Jurkat, Clone E6-1 (cell line): Measurements from ENCODE around the gene ATP11B.

Source experiments
- DNase-seq: peaks from one replicate; pipeline ENCODE4 v3.0.0-alpha.2; 2011; ENCODE audit warnings: low read depth, low spot score
- H3K4me3 ChIP-seq: 2 replicates; pipeline ENCODE4 v1.5.1; 2011; ENCODE audit warnings: mild to moderate bottlenecking, low read length, control low read depth, moderate library complexity

Gene ATP11B

DNA sequence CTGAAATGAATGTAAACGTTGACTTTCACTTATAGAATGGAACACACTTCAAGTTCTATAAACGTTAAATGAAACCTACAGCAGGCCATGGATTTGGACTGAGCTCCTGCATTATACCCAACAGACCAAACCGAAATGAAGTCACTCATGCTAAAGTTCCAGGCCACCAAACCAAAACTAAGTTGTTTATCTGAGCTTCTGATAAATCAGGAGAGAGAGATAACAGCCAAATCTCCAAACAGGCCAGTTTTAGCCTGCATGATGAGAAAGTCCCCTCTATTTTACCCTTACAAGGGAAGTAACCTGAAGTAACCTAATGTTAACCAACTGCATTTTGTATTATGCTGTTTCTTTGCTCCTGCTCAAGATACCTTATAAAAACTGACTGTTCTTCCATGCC lies 142.5 kb downstream of the ATP11B start:
- DNase-seq = no peak
- H3K4me3 ChIP-seq = no peak overlapping the region

DNA sequence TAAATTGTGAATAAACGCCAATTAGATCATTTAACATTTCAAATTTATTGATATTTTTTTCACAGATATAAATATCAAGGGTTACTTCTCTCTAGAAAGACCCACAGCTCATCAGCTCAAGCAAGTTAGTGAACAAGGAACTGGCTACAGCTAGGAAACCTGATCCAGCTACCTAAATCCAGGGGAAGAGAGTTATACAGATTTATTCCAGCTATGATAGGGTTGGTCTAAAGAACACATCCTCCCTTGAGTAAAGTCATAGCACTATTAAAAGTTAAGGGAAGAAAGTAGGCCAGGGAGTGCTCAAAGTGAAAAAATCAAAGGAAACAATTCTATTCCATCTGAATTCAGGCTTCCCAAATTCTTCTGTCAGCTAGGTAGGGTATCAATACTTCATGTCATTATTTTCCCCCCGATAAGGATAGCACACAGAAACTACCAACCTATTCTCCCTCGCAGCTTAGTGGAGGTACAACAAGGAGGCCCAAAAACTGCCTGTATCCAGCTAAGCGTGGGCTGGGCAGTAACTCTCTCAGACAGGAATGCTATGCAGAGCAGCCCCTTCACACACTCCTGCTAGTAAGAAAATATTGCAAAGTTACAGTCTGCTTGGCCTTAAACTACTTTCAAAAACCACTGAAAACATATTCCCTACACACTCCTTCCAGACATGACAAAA lies 143.1 kb downstream of the ATP11B start:
- DNase-seq = no peak
- H3K4me3 ChIP-seq = no peak overlapping the region

DNA sequence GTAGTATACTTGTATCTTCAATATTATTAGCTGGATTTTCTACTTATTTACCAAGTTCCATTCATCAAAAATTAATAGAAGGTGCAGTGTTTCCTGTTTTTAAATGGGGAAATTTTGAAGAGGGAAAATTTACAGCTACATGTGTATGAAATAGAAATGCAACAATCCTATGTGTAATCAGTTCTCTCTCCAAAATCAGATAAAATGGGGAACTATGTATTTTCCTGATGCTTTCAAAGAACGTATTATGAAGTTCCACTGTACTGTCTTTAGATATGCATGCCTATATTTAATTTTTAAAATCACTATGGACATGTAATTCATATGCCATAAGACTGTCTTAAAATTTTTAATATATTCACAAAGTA lies 143.6 kb downstream of the ATP11B start:
- H3K4me3 ChIP-seq = no peak overlapping the region
- DNase-seq = no peak

DNA sequence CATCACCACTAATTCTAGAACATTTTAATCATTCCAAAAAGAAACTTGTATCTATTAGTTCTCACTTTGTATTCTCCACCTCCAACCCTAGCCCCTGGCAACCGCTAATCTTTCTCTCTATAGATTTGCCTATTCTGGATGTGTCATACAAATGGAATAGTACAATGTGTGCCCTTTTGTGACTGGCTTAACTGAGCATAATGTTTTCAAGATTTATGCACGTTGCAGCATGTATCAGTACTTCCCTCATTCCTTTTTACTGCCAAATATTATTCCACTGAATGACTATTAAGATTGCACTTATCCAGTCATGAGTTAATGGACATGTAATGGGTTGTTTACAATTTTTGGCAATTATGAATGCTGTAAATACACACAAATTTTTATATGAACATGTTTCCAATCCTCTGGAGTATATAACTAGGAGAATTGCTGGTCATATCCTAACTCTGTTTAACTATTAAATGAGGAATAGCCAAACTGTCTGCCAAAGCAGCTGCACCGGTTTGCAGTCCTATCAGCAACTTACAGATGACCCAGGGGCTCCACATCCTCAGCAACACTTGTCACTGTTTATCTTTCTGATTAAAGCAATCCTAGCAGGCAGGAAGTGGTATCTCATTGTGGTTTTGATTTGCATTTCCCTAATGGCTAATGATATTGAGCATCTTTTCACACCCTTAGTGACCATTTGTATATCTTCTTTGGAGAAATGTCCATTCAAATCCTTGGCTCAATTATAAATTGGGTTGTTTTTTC lies 144.2 kb downstream of the ATP11B start:
- H3K4me3 ChIP-seq = no peak overlapping the region
- DNase-seq = peak; percentile 77

DNA sequence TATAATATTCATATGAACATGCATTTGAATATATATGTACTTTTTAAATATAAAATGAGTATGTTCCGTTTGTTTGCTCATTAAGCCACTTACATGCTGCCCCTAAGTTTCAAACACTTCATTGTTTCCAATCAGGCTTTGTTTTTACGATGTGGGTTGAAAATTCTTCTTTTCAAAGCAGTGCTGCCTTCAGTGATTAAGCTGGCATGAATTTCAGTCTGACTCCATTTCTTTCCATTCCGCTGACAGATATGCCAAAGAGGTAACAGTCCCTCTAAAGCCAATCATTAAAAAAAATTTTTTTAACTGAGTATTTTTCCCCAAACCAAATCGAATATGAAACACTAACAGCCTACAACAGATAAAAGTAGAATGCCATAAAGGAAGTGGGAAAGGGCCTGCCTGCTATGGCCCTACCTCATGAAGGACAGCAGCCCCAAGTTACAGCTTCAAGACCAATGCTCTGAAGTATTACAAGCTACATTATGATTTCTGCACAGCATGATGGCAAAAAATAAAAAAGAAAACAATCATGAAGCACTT lies 147.0 kb downstream of the ATP11B start:
- DNase-seq = no peak

DNA sequence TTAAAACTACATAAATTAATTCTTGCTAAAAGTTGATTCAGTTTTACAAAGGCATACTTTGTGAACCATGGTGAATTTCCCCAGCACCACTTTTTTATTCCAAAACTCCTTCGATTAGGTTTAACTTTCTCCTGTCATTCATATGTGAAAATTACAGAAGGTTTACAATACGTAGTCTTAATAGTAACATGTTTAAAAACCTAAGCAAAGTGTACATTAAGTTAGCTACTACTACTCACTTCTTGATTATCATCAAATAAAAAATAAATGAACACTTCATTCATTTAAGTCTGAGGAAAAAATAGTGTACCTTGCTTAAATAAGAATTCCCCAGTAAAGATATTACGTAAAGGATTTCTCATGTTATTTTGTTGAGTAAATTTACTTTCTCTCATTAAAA lies 148.4 kb downstream of the ATP11B start:
- H3K4me3 ChIP-seq = no peak overlapping the region
- no peak for DNase-seq

More for the DNA sequence above, 147.0 kb downstream of the ATP11B start:
- H3K4me3 ChIP-seq = no peak overlapping the region

DNA sequence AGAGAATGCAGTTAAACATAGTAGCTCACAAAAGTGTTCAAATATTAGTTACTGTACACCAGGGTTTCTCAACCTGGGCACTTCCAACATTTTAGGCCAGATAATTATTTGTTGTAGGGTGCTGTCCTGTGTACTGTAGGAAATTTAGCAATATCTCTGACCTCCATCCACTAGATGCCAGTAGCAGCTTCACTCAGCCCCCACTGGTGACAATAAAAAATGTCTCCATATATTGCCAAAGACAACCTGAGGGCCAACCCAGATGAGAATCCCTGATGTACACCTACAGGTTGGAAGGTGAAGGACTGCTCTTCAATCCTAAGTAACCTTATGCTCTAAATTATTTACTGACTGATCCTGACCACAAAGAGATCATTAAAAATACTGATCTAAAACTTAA lies 154.6 kb downstream of the ATP11B start:
- H3K4me3 ChIP-seq = no peak overlapping the region
- no peak for DNase-seq

DNA sequence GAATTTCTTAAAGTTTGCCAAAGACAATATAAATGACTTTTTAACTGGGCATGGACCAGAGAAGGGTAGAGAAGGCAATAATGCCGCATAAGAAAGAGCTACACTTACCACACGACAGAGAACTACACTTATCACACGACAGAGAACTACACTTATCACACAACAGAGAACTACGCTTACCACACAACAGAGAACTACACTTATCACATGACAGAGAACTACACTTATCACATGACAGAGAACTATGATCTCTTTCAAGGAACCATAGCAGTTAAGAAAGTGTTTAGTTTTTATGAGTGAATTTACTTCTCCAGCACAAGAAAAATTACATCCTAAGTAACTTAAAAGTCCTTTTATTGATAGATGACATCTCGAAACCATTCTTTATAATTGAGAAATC lies 155.0 kb downstream of the ATP11B start:
- DNase-seq = no peak
- H3K4me3 ChIP-seq = no peak overlapping the region

DNA sequence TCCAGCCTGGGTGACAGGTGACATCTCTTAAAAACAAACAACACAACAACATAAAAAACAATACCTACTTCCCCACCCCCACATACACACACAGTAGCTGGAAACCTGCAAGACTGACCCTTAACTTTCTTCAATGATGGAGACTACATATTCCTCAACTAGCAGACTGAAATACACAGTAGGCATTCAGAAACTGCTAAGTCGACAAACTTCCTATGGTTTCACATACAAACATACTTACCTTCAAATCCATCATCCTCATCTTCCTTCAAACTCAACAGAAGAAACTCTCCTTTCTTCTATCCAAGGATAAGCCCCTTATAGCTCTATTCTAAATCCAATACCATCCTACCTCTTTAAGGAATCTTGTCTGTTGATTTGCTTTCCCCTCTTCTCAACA lies 156.4 kb downstream of the ATP11B start:
- H3K4me3 ChIP-seq = no peak overlapping the region
- DNase-seq = no peak

DNA sequence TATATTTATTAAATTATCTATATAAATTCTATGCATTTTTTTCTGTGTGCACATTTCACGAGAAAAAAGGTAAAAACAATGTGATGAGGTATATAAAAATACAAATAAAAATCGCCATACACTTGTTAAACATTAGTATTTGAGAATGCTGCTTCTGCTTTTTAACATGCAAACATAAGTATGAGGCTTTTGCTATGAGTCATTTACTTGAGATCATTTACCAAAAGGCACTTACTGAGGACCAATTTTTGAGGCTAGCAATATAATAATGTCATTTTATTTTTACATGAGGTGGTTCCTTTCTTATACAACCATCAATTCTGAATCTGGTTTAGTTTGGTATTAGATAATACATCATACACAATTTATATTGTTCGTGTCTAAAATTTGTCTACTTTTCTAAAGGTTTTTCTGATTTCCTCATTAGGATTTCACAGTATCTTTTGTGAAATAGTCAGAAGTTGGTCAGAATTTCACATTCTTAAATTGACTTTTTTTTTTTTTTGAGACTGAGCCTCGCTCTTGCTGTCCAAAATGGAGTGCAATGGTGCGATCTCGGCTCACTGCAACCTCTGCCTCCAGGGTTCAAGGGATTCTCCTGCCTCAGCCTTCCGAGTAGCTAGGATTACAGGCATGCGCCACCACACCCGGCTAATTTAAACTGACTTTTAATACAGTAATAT lies 161.4 kb downstream of the ATP11B start:
- DNase-seq = no peak
- H3K4me3 ChIP-seq = no peak overlapping the region

DNA sequence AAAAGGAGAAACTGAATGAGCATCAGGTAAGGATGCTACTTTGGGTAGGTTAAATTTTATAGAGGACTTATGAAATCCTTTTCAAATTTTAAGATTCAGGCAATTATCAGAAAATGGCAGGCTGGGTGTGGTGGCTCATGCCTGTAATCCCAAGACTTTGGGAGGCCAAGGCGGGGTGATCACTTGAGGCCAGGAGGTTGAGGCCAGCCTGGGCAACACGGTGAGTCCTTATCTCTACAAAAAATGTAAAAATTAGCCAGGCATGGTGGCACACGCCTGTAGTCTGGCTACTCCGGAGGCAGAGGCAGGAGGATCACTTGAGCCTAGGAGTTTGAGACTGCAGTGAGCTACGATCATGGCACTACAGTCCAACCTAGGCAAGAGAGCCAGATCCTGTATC lies 163.9 kb downstream of the ATP11B start:
- DNase-seq = no peak
- no peak overlapping the region for H3K4me3 ChIP-seq

DNA sequence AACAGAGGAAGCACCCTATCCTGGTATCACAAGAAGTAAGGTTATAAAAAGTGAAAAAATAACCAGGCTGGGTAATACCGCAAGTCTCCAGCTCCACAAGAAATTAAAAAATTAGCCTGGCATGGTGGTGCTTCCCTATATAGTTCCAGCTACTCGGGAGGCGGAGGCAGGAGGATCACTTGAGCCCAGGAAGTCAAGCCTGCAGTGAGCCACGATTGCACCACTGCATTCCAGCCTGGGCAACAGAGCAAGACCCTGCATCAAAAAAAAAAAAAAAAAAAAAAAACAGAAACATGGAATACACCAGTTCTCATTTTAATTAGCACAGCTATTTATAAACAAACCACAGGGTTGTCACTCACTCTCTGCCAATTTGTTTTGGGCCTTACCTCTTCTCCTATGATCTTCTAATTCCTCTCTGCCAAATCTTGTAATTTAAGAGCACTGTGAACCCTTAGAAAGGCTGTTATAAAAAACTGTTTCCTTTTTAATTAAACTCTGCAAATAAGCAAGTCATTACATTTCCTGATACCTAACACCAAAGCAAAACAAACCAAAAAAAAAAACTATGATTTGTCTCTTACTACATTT lies 164.5 kb downstream of the ATP11B start:
- no peak for DNase-seq
- H3K4me3 ChIP-seq = no peak overlapping the region

DNA sequence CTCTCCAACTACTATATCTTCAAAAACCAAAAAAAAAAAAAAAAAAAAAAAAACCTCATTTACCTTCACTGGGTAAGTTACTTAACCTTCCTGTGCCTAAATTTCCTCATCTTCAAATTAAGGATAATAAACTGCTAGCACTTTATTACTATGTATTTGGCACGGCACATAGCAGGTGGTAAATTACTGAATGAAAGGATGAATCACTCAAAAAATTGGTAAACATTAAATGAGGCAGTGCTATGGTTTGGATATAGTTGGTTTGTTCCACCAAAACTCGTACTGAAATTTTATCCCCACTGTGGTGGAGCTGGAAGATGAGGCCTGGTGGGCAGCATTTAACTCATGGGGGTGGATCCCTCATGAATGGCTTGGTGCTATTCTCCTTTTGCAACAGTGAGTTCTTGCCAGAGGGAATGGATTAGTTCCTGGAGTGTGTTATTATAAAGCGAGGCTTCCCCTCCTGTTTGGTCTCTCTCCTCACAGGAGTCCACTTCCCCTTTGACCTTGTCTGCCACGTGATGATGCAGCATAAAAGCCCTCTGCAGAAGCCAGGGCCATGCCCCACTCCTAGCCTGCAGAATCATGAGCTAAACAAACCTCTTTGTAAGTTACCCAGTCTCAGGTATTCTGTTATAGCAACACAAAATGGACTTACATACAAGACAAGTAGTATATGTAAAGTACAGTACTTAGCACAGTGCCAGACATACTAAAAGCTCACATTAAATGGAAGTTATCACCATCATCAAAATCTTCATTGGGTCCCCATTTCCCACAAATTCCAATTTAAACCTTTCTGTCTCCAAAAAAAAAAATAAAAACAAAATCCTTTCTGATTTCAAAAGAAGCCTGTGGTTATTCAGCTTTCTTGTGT lies 166.4 kb downstream of the ATP11B start:
- no peak for DNase-seq
- no peak overlapping the region for H3K4me3 ChIP-seq

DNA sequence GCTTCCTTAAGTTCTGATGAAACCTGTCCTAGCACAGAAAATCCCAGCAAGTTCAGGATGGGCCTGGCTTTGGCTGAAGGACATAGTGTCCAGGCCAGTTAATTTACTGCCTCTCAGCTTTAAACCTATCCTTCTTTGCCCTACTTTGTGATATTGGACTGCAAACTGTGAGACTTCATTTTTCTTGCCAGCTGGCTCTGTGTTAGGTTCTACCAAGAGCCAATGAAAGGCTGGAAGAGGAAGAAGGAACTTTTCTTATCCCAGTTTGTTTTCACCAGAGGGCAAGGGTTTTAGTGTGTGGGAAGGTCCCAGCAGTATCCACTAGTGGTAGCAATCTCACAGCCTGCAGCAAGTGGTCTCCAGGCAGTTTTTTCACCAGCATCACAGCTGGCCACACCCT lies 168.9 kb downstream of the ATP11B start:
- no peak for DNase-seq
- H3K4me3 ChIP-seq = no peak overlapping the region

DNA sequence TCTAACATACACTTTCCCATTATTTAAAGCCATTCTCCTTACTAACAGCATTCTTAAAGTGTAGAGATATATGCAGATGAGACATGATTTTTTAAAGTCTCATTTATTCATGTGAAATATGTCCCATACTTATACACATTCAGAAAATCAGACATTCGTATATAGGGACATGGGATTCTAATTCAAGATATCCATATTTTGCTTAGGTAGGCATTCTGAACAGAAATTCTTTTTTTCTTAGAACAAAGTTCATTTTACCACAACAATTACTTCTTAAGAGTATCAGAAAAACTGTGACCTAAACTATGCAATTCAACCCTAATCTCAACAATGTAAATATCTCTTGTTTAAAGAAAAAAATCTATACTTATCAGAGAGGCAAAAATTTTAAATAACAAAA lies 170.9 kb downstream of the ATP11B start:
- DNase-seq = no peak
- H3K4me3 ChIP-seq = no peak overlapping the region

DNA sequence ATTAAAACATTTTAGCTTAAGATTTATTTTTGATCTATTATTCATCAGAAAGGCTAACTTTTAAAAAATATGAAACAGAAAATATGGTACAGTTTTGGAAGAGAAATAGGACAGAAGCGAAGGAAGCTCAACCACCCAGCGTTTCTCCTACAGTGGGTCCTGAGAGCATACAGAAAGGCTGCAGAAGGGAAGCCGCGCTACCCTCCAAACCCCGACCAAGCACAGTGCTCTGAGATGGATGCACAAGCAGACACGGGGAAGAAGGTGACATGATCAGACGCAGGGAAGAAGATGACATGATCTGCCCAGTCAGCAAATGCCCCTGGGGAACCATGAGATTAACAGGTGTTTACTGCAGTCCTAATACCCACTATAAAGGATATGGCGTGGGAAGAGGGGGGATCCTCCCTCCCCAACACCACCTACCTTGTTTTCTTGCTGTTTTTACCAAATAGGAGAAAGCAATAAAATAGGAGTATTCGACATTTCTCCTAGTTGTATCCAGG lies 172.6 kb downstream of the ATP11B start:
- no peak for DNase-seq
- no peak overlapping the region for H3K4me3 ChIP-seq

DNA sequence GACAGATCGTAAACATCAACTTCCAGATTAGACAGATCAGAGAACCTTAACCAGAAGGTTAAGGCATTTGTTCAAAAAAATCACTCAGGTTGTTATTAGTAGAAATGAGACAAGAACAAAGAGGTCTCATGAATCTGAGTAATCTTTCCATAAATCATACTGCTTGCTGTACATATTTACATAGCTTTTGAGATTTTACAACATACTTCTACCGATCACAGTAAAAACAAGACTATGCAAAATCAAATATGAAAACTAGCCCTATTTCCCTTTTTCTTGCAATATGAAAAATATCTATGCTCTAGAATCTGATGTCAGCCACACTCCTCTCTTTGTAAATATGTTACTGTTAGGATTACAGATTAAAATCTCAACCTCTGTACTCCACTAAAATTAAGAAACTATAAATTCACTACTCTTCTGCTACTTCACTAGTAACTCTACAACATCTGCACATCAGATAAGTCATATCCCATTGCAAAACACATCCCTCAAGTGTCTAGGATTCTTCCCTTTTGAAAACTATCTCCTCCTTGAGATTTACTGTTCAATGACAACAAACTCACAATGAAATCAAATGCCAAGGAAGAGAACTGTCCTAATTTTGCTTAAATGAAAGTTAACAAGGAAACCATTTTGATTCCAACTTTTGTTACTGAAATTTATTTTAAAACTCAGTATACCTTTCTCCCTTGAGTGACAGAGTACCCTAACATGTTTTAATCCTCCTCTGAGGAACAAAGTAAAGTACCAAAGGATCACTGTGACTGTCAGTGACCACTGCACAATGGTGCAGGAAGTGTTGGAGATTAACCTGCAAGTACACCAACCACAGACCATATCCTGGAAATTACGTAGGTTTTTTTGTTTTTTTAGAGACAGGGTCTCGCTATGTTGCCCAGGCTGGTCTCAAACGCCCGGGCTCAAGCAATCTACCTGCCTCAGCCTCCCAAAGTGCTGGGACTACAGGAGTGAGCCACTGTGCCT lies 174.2 kb downstream of the ATP11B start:
- no peak overlapping the region for H3K4me3 ChIP-seq
- DNase-seq = peak; percentile 67

DNA sequence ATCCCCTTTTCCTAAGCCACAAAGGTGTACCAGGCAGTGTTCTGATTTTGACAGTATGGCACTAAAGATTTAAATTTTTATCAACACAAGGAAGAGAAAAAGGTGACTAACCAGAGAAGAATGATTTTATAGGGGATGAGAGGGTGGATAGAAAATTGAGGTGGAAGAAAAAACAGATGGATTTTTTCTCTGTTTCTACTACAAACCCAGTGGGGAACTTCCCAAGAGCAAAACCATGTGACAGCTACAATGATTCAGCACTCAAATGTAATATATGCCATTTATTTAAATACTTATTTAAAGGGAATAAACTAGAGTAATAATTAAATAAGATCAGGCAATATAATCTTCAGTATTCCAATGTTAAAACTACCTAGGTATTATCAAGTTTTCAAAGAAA lies 176.0 kb downstream of the ATP11B start:
- no peak for DNase-seq
- H3K4me3 ChIP-seq = no peak overlapping the region
